Ovary (tissue), 9 donors: ENCODE measurements around the gene UGT1A6. TPM values are rescaled to one million over a fixed set of nuclear protein-coding genes. Genes with fewer than 3 reads are reported as not detected.

ENCODE experiments used
- DNase-seq, 5 donors: peaks; one replicate each; pipeline ENCODE4 v3.0.0-alpha.2; 2019 to 2020
- H3K27ac ChIP-seq, 2 donors: fragments of 200-600 bp; one replicate each; pipeline versions ENCODE4 v1.5.1 to v1.8.0; 2019 to 2022
- H3K27me3 ChIP-seq: fragments of 200-600 bp; one replicate; pipeline ENCODE4 v1.8.0; 2022
- H3K36me3 ChIP-seq: fragments of 200-600 bp; sonication (generic); one replicate; pipeline ENCODE4 v1.5.1; 2019
- H3K4me1 ChIP-seq: one replicate; pipeline ENCODE4 v1.8.1; 2013; ENCODE audit warnings: mild to moderate bottlenecking, moderate library complexity; ENCODE audit not compliant: insufficient read depth
- H3K4me3 ChIP-seq: fragments of 200-600 bp; sonication (generic); one replicate; pipeline ENCODE4 v1.5.1; 2017
- H3K9me3 ChIP-seq, 2 donors: fragments of 200-600 bp in 1 of 2; sonication (generic) in 1 of 2; one replicate each; pipeline versions ENCODE4 v1.5.1 to v1.8.1; 2013 to 2019; ENCODE audit warnings: mild to moderate bottlenecking in 1 of 2, moderate library complexity in 1 of 2
- EP300 ChIP-seq: sonication (generic); formaldehyde crosslinking; IDR thresholded peaks from one replicate; pipeline ENCODE4 v1.6.1; 2017; ENCODE audit warnings: antibody characterized with exemption
- POLR2A ChIP-seq: fragments of 450-650 bp; IDR thresholded peaks from one replicate; pipeline ENCODE4 v1.6.1; 2017; ENCODE audit warnings: antibody characterized with exemption, mild to moderate bottlenecking, moderate library complexity
- WGBS, 3 donors: extraction: QIAGEN DNeasy Blood & Tissue Kit in 1 of 3; methylation state at CpG; one replicate each; pipeline versions ENCODE4 v1.1.5 to v1.1.7; 2013 to 2017; 5-methylcytosine and 5-hydroxymethylcytosine counted together
- intact Hi-C, 4 donors: fragments of 100-400 bp; cut with DNase I; formaldehyde crosslinking; loops; one replicate each; pipeline versions ENCODE4 v1.11.0 to v1.15.1; 2022 to 2023
- polyA plus RNA-seq, 2 donors: library from polyadenylated mRNA; stranded (reverse); fragments of 200-250 nt in 1 of 2; fragments of 350-450 nt in 1 of 2; fragmentation: Illumina TruSeq in 1 of 2; extraction: RNeasy Lipid Tissue Mini Kit (QIAGEN cat#74804) in 1 of 2; gene quantifications; one replicate each; pipeline ENCODE4 v1.2.3, GENCODE V29; 2013 to 2014
- total RNA-seq, 7 donors: library from RNA; depleted of rRNA in 2 of 7; stranded (reverse); fragments of >200 nt in 2 of 7; fragmentation: NEBNext Ultra II Directional in 3 of 7; extraction: Animal tissue kit (Norgen Biotek cat#: 25700) in 3 of 7; gene quantifications; one replicate each; pipeline versions ENCODE4 v1.1.0 to v1.2.4, GENCODE V29; 2016 to 2023
- TF ChIP-seq, protein P1 (sequence below), 3 donors: fragments of 450-650 bp in 2 of 3; fragments of 200-600 bp in 1 of 3; IDR thresholded peaks; one replicate each; pipeline versions ENCODE4 v1.5.1 to v1.8.0; 2016 to 2022; ENCODE audit warnings: antibody characterized with exemption in 3 of 3, mild to moderate bottlenecking in 1 of 3
- donor health status: DM: no; HTN: no; CAD: no; lungs with moderate emphysema.
- donor health status: DM: no; HTN: no; CAD: no.
- donor health status: Bipolar disorder and iron deficiency.
- donor health status: DM: yes; HTN: yes; CAD: no.
- donor health status: DM: no; HTN: no; CAD: no.
- donor health status: DM: yes; HTN: yes; CAD: no.

Gene UGT1A6
- total and polyA plus RNA-seq, 9 donors: not detected

DNA sequence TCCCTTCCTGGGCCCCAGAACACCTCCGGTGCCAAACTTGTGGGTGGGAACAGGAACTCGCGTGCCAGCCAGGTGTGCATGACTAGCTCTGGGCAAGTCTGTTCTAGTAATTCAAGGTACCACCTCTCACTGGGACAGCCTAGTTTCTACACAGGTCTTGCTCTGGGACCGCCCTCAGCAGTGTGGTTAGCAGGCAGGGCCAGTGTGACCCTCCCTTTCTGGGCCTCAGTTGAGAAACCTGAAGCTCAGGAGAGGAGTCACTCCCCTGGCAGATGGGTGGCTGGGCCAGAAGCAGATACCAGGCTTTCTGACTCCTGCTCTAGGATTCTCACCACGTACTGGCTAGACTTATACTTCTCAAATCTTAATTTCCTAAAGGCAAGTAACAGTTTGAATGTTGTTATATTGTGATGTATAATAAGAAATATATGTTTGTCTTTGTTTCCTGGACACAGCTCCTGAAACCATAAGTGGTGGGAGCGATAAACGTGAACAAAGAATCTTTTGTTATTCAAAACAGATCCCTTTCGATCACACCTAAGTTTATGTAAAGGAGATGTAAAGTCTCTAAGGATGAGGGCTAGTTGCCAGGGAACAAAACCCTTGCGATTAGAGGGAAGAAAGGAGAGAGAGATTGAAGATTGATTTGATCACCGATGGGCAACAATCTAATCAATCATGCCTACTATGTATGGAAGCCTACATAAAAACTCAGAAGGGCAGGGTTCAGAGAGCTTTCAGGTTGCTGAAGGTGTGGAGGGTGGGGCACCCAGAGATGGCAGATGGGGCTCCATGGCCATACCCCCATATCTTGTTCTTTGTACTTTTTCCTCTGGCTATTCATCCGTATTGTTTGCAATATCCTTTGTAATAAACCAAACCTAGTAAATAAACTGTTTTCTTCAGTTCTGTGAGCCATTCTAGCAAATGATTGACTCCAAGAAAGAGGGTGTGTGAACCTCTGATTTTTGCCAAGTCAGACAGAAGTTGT is 952 bp upstream of the UGT1A6 start:
- 79 to 90% (median 80%) methylated on average over 11 of the region's 11 CpGs for WGBS, 3 donors
- no peaks in the 10 kb centered on the region for H3K36me3 ChIP-seq
- intact Hi-C loops: no loop called here
- H3K9me3 ChIP-seq: no peaks in the 10 kb centered on the region
- no peaks in the 10 kb centered on the region for H3K27me3 ChIP-seq
- no peak overlapping the region for H3K4me3 ChIP-seq
- TF ChIP-seq EP300 (no peak), POLR2A (no peak)
- TF ChIP-seq, protein P1, sequence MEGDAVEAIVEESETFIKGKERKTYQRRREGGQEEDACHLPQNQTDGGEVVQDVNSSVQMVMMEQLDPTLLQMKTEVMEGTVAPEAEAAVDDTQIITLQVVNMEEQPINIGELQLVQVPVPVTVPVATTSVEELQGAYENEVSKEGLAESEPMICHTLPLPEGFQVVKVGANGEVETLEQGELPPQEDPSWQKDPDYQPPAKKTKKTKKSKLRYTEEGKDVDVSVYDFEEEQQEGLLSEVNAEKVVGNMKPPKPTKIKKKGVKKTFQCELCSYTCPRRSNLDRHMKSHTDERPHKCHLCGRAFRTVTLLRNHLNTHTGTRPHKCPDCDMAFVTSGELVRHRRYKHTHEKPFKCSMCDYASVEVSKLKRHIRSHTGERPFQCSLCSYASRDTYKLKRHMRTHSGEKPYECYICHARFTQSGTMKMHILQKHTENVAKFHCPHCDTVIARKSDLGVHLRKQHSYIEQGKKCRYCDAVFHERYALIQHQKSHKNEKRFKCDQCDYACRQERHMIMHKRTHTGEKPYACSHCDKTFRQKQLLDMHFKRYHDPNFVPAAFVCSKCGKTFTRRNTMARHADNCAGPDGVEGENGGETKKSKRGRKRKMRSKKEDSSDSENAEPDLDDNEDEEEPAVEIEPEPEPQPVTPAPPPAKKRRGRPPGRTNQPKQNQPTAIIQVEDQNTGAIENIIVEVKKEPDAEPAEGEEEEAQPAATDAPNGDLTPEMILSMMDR (IDR thresholded peaks at IDR 0.05): no peak
- H3K4me1 ChIP-seq: no peaks in the 10 kb centered on the region
- H3K27ac ChIP-seq: no peak overlapping the region
- no peak for DNase-seq

DNA sequence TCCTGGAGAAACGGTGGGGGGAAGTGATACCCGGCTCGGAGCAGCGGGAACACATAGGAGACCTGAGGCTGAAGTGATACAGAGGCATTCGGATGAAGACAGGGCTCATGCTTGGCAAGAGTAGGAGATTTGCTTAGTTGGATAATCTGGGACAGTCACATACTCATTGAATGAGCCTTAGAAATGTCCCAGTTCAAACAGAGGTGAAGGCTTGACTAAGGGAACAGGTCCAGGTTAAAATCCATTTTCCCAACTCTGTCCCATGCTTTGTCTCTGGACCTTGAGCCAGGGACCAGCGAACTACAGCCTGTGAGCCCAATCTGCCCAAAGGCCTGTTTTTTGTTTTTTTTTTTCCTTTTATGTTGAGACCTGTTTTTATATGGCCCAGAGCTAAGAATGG is 1.3 kb downstream of the UGT1A6 start:
- WGBS, 3 donors: 73 to 84% (median 79%) methylated on average over 6 of the region's 6 CpGs
- no peak for DNase-seq

DNA sequence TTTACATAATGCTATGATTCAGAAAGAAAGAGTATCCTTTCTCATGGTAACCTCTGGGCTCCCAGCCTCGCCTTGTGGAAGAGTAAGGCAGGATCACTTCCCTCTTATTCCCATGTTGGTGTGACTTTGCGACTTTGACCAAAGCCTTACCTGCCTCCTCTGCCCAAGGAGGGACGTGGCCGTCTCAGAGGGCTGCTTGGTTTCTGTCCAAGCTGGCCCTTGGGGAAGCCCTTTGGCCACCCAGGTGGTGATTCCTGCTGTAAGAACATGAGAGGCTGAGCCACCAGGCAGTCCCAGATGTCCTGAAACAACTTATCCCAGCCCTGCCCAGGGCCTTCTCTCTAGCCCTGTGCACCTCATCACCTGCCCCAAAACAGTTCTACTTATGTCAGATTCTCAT is 6.0 kb downstream of the UGT1A6 start:
- Histone ChIP-seq H3K27ac (no peak overlapping the region), H3K27me3 (no peaks in the 10 kb centered on the region), H3K9me3 (no peaks in the 10 kb centered on the region), H3K4me1 (no peaks in the 10 kb centered on the region), H3K4me3 (no peak overlapping the region), H3K36me3 (no peaks in the 10 kb centered on the region)
- 62 to 80% (median 68%) methylated on average over 4 of the region's 4 CpGs for whole genome bisulfite sequencing, 3 donors
- TF ChIP-seq, protein P1 (IDR thresholded peaks at IDR 0.05): no peak
- TF ChIP-seq EP300 (no peak), POLR2A (no peak)
- no peak for DNase-seq
- intact Hi-C loops: no loop called here

More for the DNA sequence above, 1.3 kb downstream of the UGT1A6 start:
- Histone ChIP-seq H3K36me3 (no peaks in the 10 kb centered on the region), H3K27ac (no peak overlapping the region), H3K4me1 (no peaks in the 10 kb centered on the region), H3K9me3 (no peaks in the 10 kb centered on the region), H3K27me3 (no peaks in the 10 kb centered on the region), H3K4me3 (no peak overlapping the region)
- intact Hi-C loops: no loop called here
- TF ChIP-seq, protein P1 (IDR thresholded peaks at IDR 0.05): no peak
- TF ChIP-seq POLR2A: no peak
- no peak for TF ChIP-seq EP300

DNA sequence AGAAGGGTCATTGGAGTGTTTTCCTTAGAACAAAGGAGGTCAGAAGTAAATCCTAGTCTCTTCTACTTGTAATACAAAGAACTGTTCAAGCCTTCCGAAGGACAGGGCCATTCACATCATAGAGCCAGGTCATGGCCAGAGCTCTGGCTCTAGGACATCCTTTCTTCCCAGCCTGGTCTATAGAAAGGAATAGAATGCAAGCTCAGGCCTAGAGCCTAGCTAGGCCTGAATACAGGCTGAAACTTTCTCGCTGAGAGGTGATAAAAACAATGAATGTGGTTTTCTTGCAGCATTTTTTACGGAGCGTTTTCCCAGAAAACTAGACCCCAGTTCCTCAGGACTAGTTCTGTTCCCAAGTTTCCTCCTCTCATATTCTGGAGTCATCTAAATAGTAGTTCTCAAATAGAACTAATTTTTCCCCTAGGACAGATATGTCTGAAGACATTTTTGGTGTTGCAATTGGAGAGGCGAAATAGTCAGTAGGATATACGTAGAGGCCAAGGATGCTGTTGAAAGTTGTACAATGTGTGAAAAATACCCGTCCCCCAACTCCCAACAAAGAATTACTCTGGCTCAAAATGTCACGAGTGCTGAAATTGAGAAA is 6.8 kb downstream of the UGT1A6 start:
- Histone ChIP-seq H3K4me3 (no peak overlapping the region), H3K27ac (no peak overlapping the region), H3K9me3 (no peaks in the 10 kb centered on the region), H3K4me1 (no peaks in the 10 kb centered on the region), H3K27me3 (no peaks in the 10 kb centered on the region), H3K36me3 (no peaks in the 10 kb centered on the region)
- WGBS, 3 donors: 86 to 91% (median 88%) methylated on average over 8 of the region's 8 CpGs
- intact Hi-C loops: no loop called here
- DNase-seq: no peak
- TF ChIP-seq POLR2A (no peak), EP300 (no peak)
- TF ChIP-seq, protein P1 (IDR thresholded peaks at IDR 0.05): no peak
